Liver (tissue), 3 donors: Measurements from ENCODE around the gene HK2.

Source experiments
- CTCF ChIP-seq: fragments of 150-350 bp; IDR thresholded peaks from 2 replicates; pipeline ENCODE4 v1.5.1; 2017; ENCODE audit warnings: improper control_type of control experiment, low read depth, low read length; ENCODE audit not compliant: missing input control
- RAD21 ChIP-seq, 2 donors: IDR thresholded peaks; 2 replicates each; pipeline ENCODE4 v1.6.1; 2016; ENCODE audit warnings: antibody characterized with exemption in 2 of 2, mild to moderate bottlenecking in 2 of 2
- REST ChIP-seq: IDR thresholded peaks from 2 replicates; pipeline ENCODE4 v1.6.1; 2016; ENCODE audit warnings: antibody characterized with exemption, mild to moderate bottlenecking
- donor health status: healthy.
- donor health status: healthy.

- TF ChIP-seq REST (no peak), CTCF (no peak), RAD21 (IDR thresholded peaks at IDR 0.05) (no peak)
Observed at GRCh38 chr2:74938264-74938663, 104.3 kb downstream of the HK2 start.
